HepG2 (cell line): Measurements from ENCODE around the gene BCAR3. TPM values are rescaled to one million over a fixed set of nuclear protein-coding genes. Genes with fewer than 3 reads are reported as not detected.

Experiments
- BHLHE40 ChIP-seq: IDR thresholded peaks from 2 replicates; pipeline ENCODE4 v1.6.1; 2011; ENCODE audit warnings: low read length, improper control_type of control experiment
- CEBPB ChIP-seq: IDR thresholded peaks from 2 replicates; pipeline ENCODE4 v1.6.1; 2011; ENCODE audit warnings: low read depth, low read length, improper control_type of control experiment, borderline replicate concordance
- HNF1A ChIP-seq, 2 experiments: sonication (generic) in 1 of 2; formaldehyde crosslinking in 1 of 2; IDR thresholded peaks; 2 replicates each; pipeline versions ENCODE4 v1.4.0 to v1.6.1; 2016 to 2020; ENCODE audit warnings: borderline replicate concordance in 1 of 2, low read depth in 1 of 2, mild to moderate bottlenecking in 1 of 2, missing genetic modification reagents in 1 of 2
- HOXA3 ChIP-seq: sonication (generic); formaldehyde crosslinking; IDR thresholded peaks from 2 replicates; pipeline ENCODE4 v1.5.0; 2020; ENCODE audit warnings: missing genetic modification reagents
- HOXA7 ChIP-seq: sonication (generic); formaldehyde crosslinking; IDR thresholded peaks from 2 replicates; pipeline ENCODE4 v1.8.1; 2022; ENCODE audit warnings: mild to moderate bottlenecking, missing genetic modification reagents, moderate library complexity
- IRF9 ChIP-seq: sonication (generic); formaldehyde crosslinking; IDR thresholded peaks from 2 replicates; pipeline ENCODE4 v1.8.0; 2022; ENCODE audit warnings: missing genetic modification reagents, mild to moderate bottlenecking, borderline replicate concordance
- IRX3 ChIP-seq: sonication (generic); formaldehyde crosslinking; IDR thresholded peaks from 2 replicates; pipeline ENCODE4 v1.8.1; 2023; ENCODE audit warnings: mild to moderate bottlenecking, low read depth, missing genetic modification reagents, borderline replicate concordance
- KDM6A ChIP-seq: IDR thresholded peaks from 2 replicates; pipeline ENCODE4 v1.6.1; 2016; ENCODE audit warnings: low read depth
- KLF6 ChIP-seq: IDR thresholded peaks from 2 replicates; pipeline ENCODE4 v1.8.0; 2016; ENCODE audit warnings: missing biosample characterization, missing genetic modification reagents
- MAFK ChIP-seq, 2 experiments: IDR thresholded peaks in 1 of 2; conservative IDR thresholded peaks in 1 of 2; 2 replicates each; pipeline ENCODE4 v1.6.1; 2011; ENCODE audit warnings: improper control_type of control experiment in 2 of 2, low read length in 2 of 2
- NR2F6 ChIP-seq, 2 experiments: IDR thresholded peaks; 2 replicates each; pipeline ENCODE4 v1.6.1; 2016; ENCODE audit warnings: antibody characterized with exemption in 1 of 2, mild to moderate bottlenecking in 1 of 2
- PATZ1 ChIP-seq: sonication (generic); formaldehyde crosslinking; IDR thresholded peaks from 2 replicates; pipeline ENCODE4 v1.4.0; 2020; ENCODE audit warnings: missing genetic modification reagents
- RBM39 ChIP-seq: fragments of 200-400 bp; formaldehyde crosslinking; IDR thresholded peaks from one replicate; pipeline ENCODE4 v1.6.1; 2018; ENCODE audit warnings: antibody characterized with exemption, mild to moderate bottlenecking, low read depth, low read length; ENCODE audit not compliant: poor library complexity, severe bottlenecking
- ZBTB46 ChIP-seq: sonication (generic); formaldehyde crosslinking; IDR thresholded peaks from 2 replicates; pipeline ENCODE4 v1.4.0; 2020; ENCODE audit warnings: mild to moderate bottlenecking, missing genetic modification reagents, borderline replicate concordance
- ZNF205 ChIP-seq: IDR thresholded peaks from 2 replicates; pipeline ENCODE4 v1.6.1; 2018; ENCODE audit warnings: missing biosample characterization, missing genetic modification reagents
- ZNF570 ChIP-seq: sonication (generic); formaldehyde crosslinking; IDR thresholded peaks from 2 replicates; pipeline ENCODE4 v1.4.0; 2020; ENCODE audit warnings: mild to moderate bottlenecking, missing genetic modification reagents, borderline replicate concordance
- ZNF615 ChIP-seq: sonication (generic); formaldehyde crosslinking; IDR thresholded peaks from 2 replicates; pipeline ENCODE4 v1.5.0; 2020; ENCODE audit warnings: mild to moderate bottlenecking, missing genetic modification reagents, borderline replicate concordance
- ZNF766 ChIP-seq: sonication (generic); formaldehyde crosslinking; IDR thresholded peaks from 2 replicates; pipeline ENCODE4 v1.5.0; 2020; ENCODE audit warnings: missing genetic modification reagents, borderline replicate concordance
- polyA plus RNA-seq, 8 experiments: library from polyadenylated mRNA; depleted of rRNA in 3 of 8; stranded (reverse) in 7 of 8; unstranded in 1 of 8; fragments of >200 nt; fragmentation: Illumina TruSeq in 4 of 8; extraction: Trizol in 4 of 8; gene quantifications; 2 replicates each; pipeline versions ENCODE4 v1.2.1 to v1.2.3, GENCODE V29; 2011 to 2016; ENCODE audit warnings: low read depth in 4 of 8, missing spikeins in 1 of 8, mixed read lengths in 1 of 8; ENCODE audit not compliant: insufficient read depth in 1 of 8
- total RNA-seq, 5 experiments: library from RNA; depleted of rRNA; stranded (reverse); fragments of >200 nt; fragmentation: Illumina TruSeq; extraction: Trizol; gene quantifications; 2 replicates each; pipeline ENCODE4 v1.2.3, GENCODE V29; 2016; ENCODE audit warnings: low read depth in 1 of 5

BCAR3 gene
- total and polyA plus RNA-seq, 2 of the 13 experiments (the other 11 are each of a cell fraction or from before 2014, with no cell fraction given), result 3.6 to 4.8 TPM

- no peak for TF ChIP-seq RBM39
- peak; percentile 75; the same call in 1 of the 2 replicates for TF ChIP-seq IRX3 (CRISPR knock-in tag)
- peak; percentile 57; the same call in 1 of the 2 replicates for TF ChIP-seq HOXA3 (CRISPR knock-in tag)
- peak; percentile 41; the same call in 1 of the 2 replicates for TF ChIP-seq ZNF205 (CRISPR knock-in tag)
- TF ChIP-seq ZBTB46, result no peak
- TF ChIP-seq PATZ1 (CRISPR knock-in tag), result peak; percentile 16; the same call in 1 of the 2 replicates
- TF ChIP-seq KDM6A (CRISPR knock-in tag), result no peak
- 0 out of 2 replicates have a peak, but pooled peaks have one; percentile 49 for TF ChIP-seq ZNF766 (CRISPR knock-in tag)
- TF ChIP-seq ZNF570 (CRISPR knock-in tag), result no peak
- peak; percentile 48; the same call in 1 of the 2 replicates for TF ChIP-seq IRF9 (CRISPR knock-in tag)
- no peak for TF ChIP-seq MAFK (conservative IDR thresholded peaks at IDR 0.05 in 1 of 2, IDR thresholded peaks at IDR 0.05 in 1 of 2; ENCODE audit: low read length in 2 of 2)
- TF ChIP-seq CEBPB, result no peak
- peak; percentile 78 for TF ChIP-seq NR2F6 (IDR thresholded peaks at IDR 0.05)
- peak; percentile 81 for TF ChIP-seq NR2F6 (CRISPR knock-in tag; IDR thresholded peaks at IDR 0.05)
- no peak; the same call in 1 of the 2 replicates for TF ChIP-seq KLF6 (CRISPR knock-in tag)
- 0 out of 2 replicates have a peak, but pooled peaks have one; percentile 48 for TF ChIP-seq ZNF615
- TF ChIP-seq BHLHE40, result no peak
- no peak for TF ChIP-seq HOXA7
- TF ChIP-seq HNF1A (IDR thresholded peaks at IDR 0.05; ENCODE audit: low read depth), result peak; percentile 58
- TF ChIP-seq HNF1A (CRISPR knock-in tag; IDR thresholded peaks at IDR 0.05; ENCODE audit: borderline replicate concordance), result peak; percentile 85; the same call in 1 of the 2 replicates
Observed at GRCh38 chr1:93591676-93592550, 89.7 kb downstream of the BCAR3 start (continued).
